Transverse colon (tissue), 3 donors: ENCODE results near the gene CADPS2.

Experiments used
- EP300 ChIP-seq: sonication (generic); formaldehyde crosslinking; IDR thresholded peaks from one replicate; pipeline ENCODE4 v1.6.1; 2017; ENCODE audit warnings: antibody characterized with exemption, low read depth
- POLR2A ChIP-seq: fragments of 450-650 bp; IDR thresholded peaks from one replicate; pipeline ENCODE4 v1.6.1; 2016; ENCODE audit warnings: antibody characterized with exemption, mild to moderate bottlenecking, moderate library complexity
- TF ChIP-seq, protein P1 (sequence below), 5 experiments: fragments of 200-600 bp in 3 of 5; fragments of 450-650 bp in 2 of 5; sonication (generic) in 3 of 5; IDR thresholded peaks; 1 replicate in 2 of 5; 2 replicates in 3 of 5; pipeline ENCODE4 v1.5.1; 2016 to 2017; ENCODE audit warnings: antibody characterized with exemption in 5 of 5, inconsistent platforms in 3 of 5, mild to moderate bottlenecking in 2 of 5, moderate library complexity in 1 of 5

DNA sequence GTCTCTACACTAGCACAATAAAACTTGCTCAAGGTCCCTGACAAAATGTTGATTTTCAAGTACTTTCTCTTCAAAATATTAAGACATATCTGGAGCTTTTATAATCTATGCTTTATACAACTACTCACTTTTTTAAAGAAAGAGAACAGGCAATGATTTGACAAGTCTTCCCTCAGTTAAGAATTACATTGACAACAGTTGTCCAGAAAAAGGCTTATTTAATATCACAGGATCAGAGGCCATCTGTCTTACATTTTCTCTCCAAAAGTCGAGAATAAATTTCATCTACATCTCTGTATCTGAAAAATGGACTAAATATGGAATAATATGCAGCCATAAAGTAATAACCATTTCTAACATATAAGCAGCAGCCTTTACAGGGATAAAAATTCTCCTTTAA lies 175.3 kb downstream of the CADPS2 start:
- no peak for TF ChIP-seq POLR2A
- TF ChIP-seq, protein P1, sequence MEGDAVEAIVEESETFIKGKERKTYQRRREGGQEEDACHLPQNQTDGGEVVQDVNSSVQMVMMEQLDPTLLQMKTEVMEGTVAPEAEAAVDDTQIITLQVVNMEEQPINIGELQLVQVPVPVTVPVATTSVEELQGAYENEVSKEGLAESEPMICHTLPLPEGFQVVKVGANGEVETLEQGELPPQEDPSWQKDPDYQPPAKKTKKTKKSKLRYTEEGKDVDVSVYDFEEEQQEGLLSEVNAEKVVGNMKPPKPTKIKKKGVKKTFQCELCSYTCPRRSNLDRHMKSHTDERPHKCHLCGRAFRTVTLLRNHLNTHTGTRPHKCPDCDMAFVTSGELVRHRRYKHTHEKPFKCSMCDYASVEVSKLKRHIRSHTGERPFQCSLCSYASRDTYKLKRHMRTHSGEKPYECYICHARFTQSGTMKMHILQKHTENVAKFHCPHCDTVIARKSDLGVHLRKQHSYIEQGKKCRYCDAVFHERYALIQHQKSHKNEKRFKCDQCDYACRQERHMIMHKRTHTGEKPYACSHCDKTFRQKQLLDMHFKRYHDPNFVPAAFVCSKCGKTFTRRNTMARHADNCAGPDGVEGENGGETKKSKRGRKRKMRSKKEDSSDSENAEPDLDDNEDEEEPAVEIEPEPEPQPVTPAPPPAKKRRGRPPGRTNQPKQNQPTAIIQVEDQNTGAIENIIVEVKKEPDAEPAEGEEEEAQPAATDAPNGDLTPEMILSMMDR (IDR thresholded peaks at IDR 0.05) = no peak
- TF ChIP-seq EP300 = no peak
